ENCODE results near the gene DNASE2. TPM values are rescaled to one million over a fixed set of nuclear protein-coding genes. Genes with fewer than 3 reads are reported as not detected.

DNASE2 gene
- total RNA-seq, 1 experiment from 2014 or later = 23.8 TPM

- Histone ChIP-seq H3K27ac (ENCODE audit: insufficient read length, low read depth, low read length) (no peak overlapping the region), H3K23ac (ENCODE audit: insufficient read length, low read depth, low read length) (no peak overlapping the region), H3K4ac (ENCODE audit: low read depth, low read length) (no peak overlapping the region), H2BK120ac (ENCODE audit: low read depth, low read length, poor library complexity, severe bottlenecking) (no peak overlapping the region), H3K9me3 (ENCODE audit: control insufficient read depth, low read depth, low read length) (no peaks in the 10 kb centered on the region), H3K23me2 (ENCODE audit: insufficient read length, low read depth, low read length, poor library complexity, severe bottlenecking) (no peaks in the 10 kb centered on the region), H4K5ac (ENCODE audit: insufficient read length, low read depth, low read length) (no peak overlapping the region), H2BK12ac (ENCODE audit: insufficient read length, low read depth, low read length) (no peak overlapping the region), H4K20me1 (ENCODE audit: control insufficient read depth, insufficient read depth, insufficient read length) (no peaks in the 10 kb centered on the region), H3K4me1 (ENCODE audit: insufficient read depth, low read length) (no peaks in the 10 kb centered on the region), H2AK5ac (ENCODE audit: insufficient read length, low read length) (no peak overlapping the region), H2BK5ac (ENCODE audit: insufficient read length, low read length) (no peak overlapping the region), H3K56ac (ENCODE audit: insufficient read length, low read depth, low read length) (no peak overlapping the region), H3K18ac (ENCODE audit: insufficient read length, low read depth, low read length) (no peak overlapping the region), H2BK15ac (ENCODE audit: low read depth, low read length) (no peak overlapping the region), H4K8ac (replicated peaks; ENCODE audit: insufficient read length, low read depth, low read length) (no peak overlapping the region), H4K91ac (ENCODE audit: insufficient read length, low read depth, low read length) (no peak overlapping the region), H3T11ph (ENCODE audit: low read length) (no peak overlapping the region), H2BK20ac (ENCODE audit: low read depth, low read length, poor library complexity, severe bottlenecking) (no peak overlapping the region), H3K9ac (ENCODE audit: extremely low read depth, insufficient read length, low read length) (no peak overlapping the region), H3K27me3 (ENCODE audit: insufficient read depth, low read length) (peaks cover 5% of the 10 kb centered on the region; the same call in 1 of the 2 replicates), H3K79me2 (ENCODE audit: insufficient read depth, low read length) (no peaks in the 10 kb centered on the region), H3K14ac (ENCODE audit: insufficient read depth, low read length) (no peak overlapping the region), H2AFZ (ENCODE audit: low read length) (no peak overlapping the region), H3K79me1 (ENCODE audit: insufficient read depth, low read depth, low read length, poor library complexity, severe bottlenecking) (no peaks in the 10 kb centered on the region), H3K4me2 (ENCODE audit: insufficient read depth, insufficient read length, low read length) (no peak overlapping the region)
- WGBS (ENCODE audit: extremely low coverage, insufficient read length, low lambda C conversion rate) = no CpG with 5 or more reads among the region's 3 CpGs
- no peak for TF ChIP-seq CTCF (conservative IDR thresholded peaks at IDR 0.05)
- Mint-ChIP-seq H3K36me3 (ENCODE audit: insufficient read depth in 1 of 3, low read depth in 3 of 3) (peaks cover 35 to 39% (median 37%) of the 10 kb centered on the region in 3 experiments; a peak in 6 of 7 replicates), H3K27ac (peak overlapping the region in 1 of 3 experiments; percentile 51; a peak in 1 of 7 replicates), H3K4me1 (0 out of 4 replicates have a peak, but pooled peaks cover 0 to 6% of the 10 kb centered on the region in 2 experiments), H3K27me3 (ENCODE audit: low read depth) (peaks cover 21% of the 10 kb centered on the region), H3K4me3 (no peak overlapping the region), H3K9me3 (peaks cover 7 to 8% of the 10 kb centered on the region in 2 experiments)
- no peak for DNase-seq
Observed at GRCh38 chr19:12921047-12921446, 39.8 kb upstream of the DNASE2 start.

Data from H9 (cell line).